HepG2 (cell line): ENCODE data around the gene EHD4. TPM values are rescaled to one million over a fixed set of nuclear protein-coding genes. Genes with fewer than 3 reads are reported as not detected.

Source experiments
- CC2D1A ChIP-seq: sonication (generic); formaldehyde crosslinking; IDR thresholded peaks from 2 replicates; pipeline ENCODE4 v1.8.1; 2023; ENCODE audit warnings: mild to moderate bottlenecking, missing genetic modification reagents
- HNRNPUL1 ChIP-seq: fragments of 200-400 bp; formaldehyde crosslinking; IDR thresholded peaks from 2 replicates; pipeline ENCODE4 v1.6.1; 2017; ENCODE audit warnings: low read depth, mild to moderate bottlenecking, low read length, moderate library complexity
- KAT2B ChIP-seq: fragments of 150-350 bp; IDR thresholded peaks from 2 replicates; pipeline ENCODE4 v1.6.1; 2014; ENCODE audit warnings: low read depth, low read length, borderline replicate concordance
- MZF1 ChIP-seq: sonication (generic); formaldehyde crosslinking; IDR thresholded peaks from 2 replicates; pipeline ENCODE4 v1.8.1; 2023; ENCODE audit warnings: mild to moderate bottlenecking, missing genetic modification reagents, borderline replicate concordance
- POGZ ChIP-seq: sonication (generic); formaldehyde crosslinking; IDR thresholded peaks from 2 replicates; pipeline ENCODE4 v1.4.0; 2020; ENCODE audit warnings: mild to moderate bottlenecking, missing genetic modification reagents
- RFXAP ChIP-seq: sonication (generic); formaldehyde crosslinking; IDR thresholded peaks from 2 replicates; pipeline ENCODE4 v1.4.0; 2020; ENCODE audit warnings: missing genetic modification reagents, borderline replicate concordance
- SP4 ChIP-seq: sonication (generic); formaldehyde crosslinking; IDR thresholded peaks from 2 replicates; pipeline ENCODE4 v1.8.1; 2023; ENCODE audit warnings: mild to moderate bottlenecking, missing genetic modification reagents
- ZBTB49 ChIP-seq: sonication (generic); formaldehyde crosslinking; IDR thresholded peaks from 2 replicates; pipeline ENCODE4 v1.4.0; 2020; ENCODE audit warnings: missing genetic modification reagents, borderline replicate concordance
- ZNF256 ChIP-seq: sonication (generic); formaldehyde crosslinking; conservative IDR thresholded peaks from 2 replicates; pipeline ENCODE4 v1.4.0; 2020; ENCODE audit warnings: missing genetic modification reagents
- ZNF335 ChIP-seq: sonication (generic); formaldehyde crosslinking; IDR thresholded peaks from 2 replicates; pipeline ENCODE4 v1.4.0; 2020; ENCODE audit warnings: missing genetic modification reagents
- ZNF577 ChIP-seq: sonication (generic); formaldehyde crosslinking; IDR thresholded peaks from 2 replicates; pipeline ENCODE4 v1.4.0; 2020; ENCODE audit warnings: mild to moderate bottlenecking, low read depth, missing genetic modification reagents, borderline replicate concordance
- ZNF747 ChIP-seq: sonication (generic); formaldehyde crosslinking; IDR thresholded peaks from 2 replicates; pipeline ENCODE4 v1.8.1; 2023; ENCODE audit warnings: missing genetic modification reagents, mild to moderate bottlenecking, borderline replicate concordance
- polyA plus RNA-seq, 8 experiments: library from polyadenylated mRNA; depleted of rRNA in 3 of 8; stranded (reverse) in 7 of 8; unstranded in 1 of 8; fragments of >200 nt; fragmentation: Illumina TruSeq in 4 of 8; extraction: Trizol in 4 of 8; gene quantifications; 2 replicates each; pipeline versions ENCODE4 v1.2.1 to v1.2.3, GENCODE V29; 2011 to 2016; ENCODE audit warnings: low read depth in 4 of 8, missing spikeins in 1 of 8, mixed read lengths in 1 of 8; ENCODE audit not compliant: insufficient read depth in 1 of 8
- total RNA-seq, 5 experiments: library from RNA; depleted of rRNA; stranded (reverse); fragments of >200 nt; fragmentation: Illumina TruSeq; extraction: Trizol; gene quantifications; 2 replicates each; pipeline ENCODE4 v1.2.3, GENCODE V29; 2016; ENCODE audit warnings: low read depth in 1 of 5
- TF ChIP-seq, protein P1 (sequence below): sonication (generic); formaldehyde crosslinking; IDR thresholded peaks from 2 replicates; pipeline ENCODE4 v1.5.1; 2020; ENCODE audit warnings: missing genetic modification reagents, mild to moderate bottlenecking, borderline replicate concordance
- TF ChIP-seq, protein P2 (sequence below): sonication (generic); formaldehyde crosslinking; IDR thresholded peaks from 2 replicates; pipeline ENCODE4 v1.5.0; 2020; ENCODE audit warnings: missing genetic modification reagents, mild to moderate bottlenecking, borderline replicate concordance
- TF ChIP-seq, protein P3 (sequence below): sonication (generic); IDR thresholded peaks from 2 replicates; pipeline ENCODE4 v1.6.1; 2016; ENCODE audit warnings: low read depth, borderline replicate concordance

The EHD4 gene
- total and polyA plus RNA-seq, 2 of the 13 experiments (the other 11 are each of a cell fraction or from before 2014, with no cell fraction given), result 3.1 to 4.8 TPM

- TF ChIP-seq, protein P1, sequence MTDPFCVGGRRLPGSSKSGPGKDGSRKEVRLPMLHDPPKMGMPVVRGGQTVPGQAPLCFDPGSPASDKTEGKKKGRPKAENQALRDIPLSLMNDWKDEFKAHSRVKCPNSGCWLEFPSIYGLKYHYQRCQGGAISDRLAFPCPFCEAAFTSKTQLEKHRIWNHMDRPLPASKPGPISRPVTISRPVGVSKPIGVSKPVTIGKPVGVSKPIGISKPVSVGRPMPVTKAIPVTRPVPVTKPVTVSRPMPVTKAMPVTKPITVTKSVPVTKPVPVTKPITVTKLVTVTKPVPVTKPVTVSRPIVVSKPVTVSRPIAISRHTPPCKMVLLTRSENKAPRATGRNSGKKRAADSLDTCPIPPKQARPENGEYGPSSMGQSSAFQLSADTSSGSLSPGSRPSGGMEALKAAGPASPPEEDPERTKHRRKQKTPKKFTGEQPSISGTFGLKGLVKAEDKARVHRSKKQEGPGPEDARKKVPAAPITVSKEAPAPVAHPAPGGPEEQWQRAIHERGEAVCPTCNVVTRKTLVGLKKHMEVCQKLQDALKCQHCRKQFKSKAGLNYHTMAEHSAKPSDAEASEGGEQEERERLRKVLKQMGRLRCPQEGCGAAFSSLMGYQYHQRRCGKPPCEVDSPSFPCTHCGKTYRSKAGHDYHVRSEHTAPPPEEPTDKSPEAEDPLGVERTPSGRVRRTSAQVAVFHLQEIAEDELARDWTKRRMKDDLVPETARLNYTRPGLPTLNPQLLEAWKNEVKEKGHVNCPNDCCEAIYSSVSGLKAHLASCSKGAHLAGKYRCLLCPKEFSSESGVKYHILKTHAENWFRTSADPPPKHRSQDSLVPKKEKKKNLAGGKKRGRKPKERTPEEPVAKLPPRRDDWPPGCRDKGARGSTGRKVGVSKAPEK (CRISPR knock-in tag), result no peak
- TF ChIP-seq SP4 (CRISPR knock-in tag) (peak; percentile 88), MZF1 (CRISPR knock-in tag) (no peak), ZBTB49 (CRISPR knock-in tag) (no peak), ZNF577 (CRISPR knock-in tag) (no peak), ZNF335 (no peak), ZNF256 (CRISPR knock-in tag) (no peak), POGZ (CRISPR knock-in tag) (peak; percentile 55), RFXAP (CRISPR knock-in tag) (peak; percentile 90), CC2D1A (CRISPR knock-in tag) (no peak), KAT2B (no peak), HNRNPUL1 (no peak), ZNF747 (peak; percentile 57; the same call in 1 of the 2 replicates)
- TF ChIP-seq, protein P2, sequence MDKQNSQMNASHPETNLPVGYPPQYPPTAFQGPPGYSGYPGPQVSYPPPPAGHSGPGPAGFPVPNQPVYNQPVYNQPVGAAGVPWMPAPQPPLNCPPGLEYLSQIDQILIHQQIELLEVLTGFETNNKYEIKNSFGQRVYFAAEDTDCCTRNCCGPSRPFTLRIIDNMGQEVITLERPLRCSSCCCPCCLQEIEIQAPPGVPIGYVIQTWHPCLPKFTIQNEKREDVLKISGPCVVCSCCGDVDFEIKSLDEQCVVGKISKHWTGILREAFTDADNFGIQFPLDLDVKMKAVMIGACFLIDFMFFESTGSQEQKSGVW, result no peak
- TF ChIP-seq, protein P3, sequence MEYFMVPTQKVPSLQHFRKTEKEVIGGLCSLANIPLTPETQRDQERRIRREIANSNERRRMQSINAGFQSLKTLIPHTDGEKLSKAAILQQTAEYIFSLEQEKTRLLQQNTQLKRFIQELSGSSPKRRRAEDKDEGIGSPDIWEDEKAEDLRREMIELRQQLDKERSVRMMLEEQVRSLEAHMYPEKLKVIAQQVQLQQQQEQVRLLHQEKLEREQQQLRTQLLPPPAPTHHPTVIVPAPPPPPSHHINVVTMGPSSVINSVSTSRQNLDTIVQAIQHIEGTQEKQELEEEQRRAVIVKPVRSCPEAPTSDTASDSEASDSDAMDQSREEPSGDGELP, result peak; percentile 47; the same call in 1 of the 2 replicates
Observed at GRCh38 chr15:41972253-41973242, at the start of gene EHD4 (continued).
